B cell (primary cell): ENCODE results near the gene IKBKE.

ENCODE experiments used
- EZH2 ChIP-seq: IDR thresholded peaks from 2 replicates; pipeline ENCODE4 v1.6.1; 2012; ENCODE audit warnings: borderline replicate concordance, low read depth, mild to moderate bottlenecking, moderate library complexity, low read length; ENCODE audit not compliant: insufficient read depth, poor library complexity, severe bottlenecking
- TF ChIP-seq, protein P1 (sequence below): fragments of 200-600 bp; IDR thresholded peaks from one replicate; pipeline ENCODE4 v1.8.0; 2022; ENCODE audit warnings: antibody characterized with exemption, mild to moderate bottlenecking

DNA sequence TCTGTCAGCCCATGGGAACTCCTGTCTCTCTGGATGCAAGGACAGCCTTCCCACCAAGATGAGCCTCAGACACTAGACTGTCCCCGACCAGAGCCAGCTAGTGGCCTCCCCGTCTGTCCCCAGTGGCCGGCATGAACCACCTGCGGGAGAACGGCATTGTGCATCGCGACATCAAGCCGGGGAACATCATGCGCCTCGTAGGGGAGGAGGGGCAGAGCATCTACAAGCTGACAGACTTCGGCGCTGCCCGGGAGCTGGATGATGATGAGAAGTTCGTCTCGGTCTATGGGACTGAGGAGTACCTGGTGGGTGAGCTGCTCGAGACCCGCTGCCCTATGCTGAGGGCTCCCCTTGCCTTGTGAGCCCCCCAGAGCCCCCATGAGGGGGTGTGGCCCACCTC, 5.8 kb downstream of the IKBKE start:
- TF ChIP-seq, protein P1, sequence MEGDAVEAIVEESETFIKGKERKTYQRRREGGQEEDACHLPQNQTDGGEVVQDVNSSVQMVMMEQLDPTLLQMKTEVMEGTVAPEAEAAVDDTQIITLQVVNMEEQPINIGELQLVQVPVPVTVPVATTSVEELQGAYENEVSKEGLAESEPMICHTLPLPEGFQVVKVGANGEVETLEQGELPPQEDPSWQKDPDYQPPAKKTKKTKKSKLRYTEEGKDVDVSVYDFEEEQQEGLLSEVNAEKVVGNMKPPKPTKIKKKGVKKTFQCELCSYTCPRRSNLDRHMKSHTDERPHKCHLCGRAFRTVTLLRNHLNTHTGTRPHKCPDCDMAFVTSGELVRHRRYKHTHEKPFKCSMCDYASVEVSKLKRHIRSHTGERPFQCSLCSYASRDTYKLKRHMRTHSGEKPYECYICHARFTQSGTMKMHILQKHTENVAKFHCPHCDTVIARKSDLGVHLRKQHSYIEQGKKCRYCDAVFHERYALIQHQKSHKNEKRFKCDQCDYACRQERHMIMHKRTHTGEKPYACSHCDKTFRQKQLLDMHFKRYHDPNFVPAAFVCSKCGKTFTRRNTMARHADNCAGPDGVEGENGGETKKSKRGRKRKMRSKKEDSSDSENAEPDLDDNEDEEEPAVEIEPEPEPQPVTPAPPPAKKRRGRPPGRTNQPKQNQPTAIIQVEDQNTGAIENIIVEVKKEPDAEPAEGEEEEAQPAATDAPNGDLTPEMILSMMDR, result no peak
- no peak for TF ChIP-seq EZH2
